Activated T-helper 1 cell treated with anti-CD3 and anti-CD28 coated beads, Interleukin-12 subunit alpha, Interleukin-12 subunit beta, Interleukin-2, Interleukin-4 antibody, amounts not matched to agents 30 ng/mL and 10 ng/mL and 1 ng/mL, durations not matched to agents 14 hours and 24 hours and 36 hours (primary cell): ENCODE measurements around the gene BBC3. TPM values are rescaled to one million over a fixed set of nuclear protein-coding genes. Genes with fewer than 3 reads are reported as not detected.
"Not testable (repeated sequence)": the region's sequence is repeated elsewhere in the genome, so short reads cannot be mapped to it uniquely, and the experiment has no call there.

Experiments
- DNase-seq: peaks from one replicate; pipeline ENCODE4 v3.0.0; 2021; ENCODE audit warnings: low spot score
- H3K27ac Mint-ChIP-seq: one replicate; pipeline ENCODE4 v1.8.0; 2021; ENCODE audit warnings: mild to moderate bottlenecking, mixed read lengths
- H3K27me3 Mint-ChIP-seq: one replicate; pipeline ENCODE4 v1.8.0; 2022; ENCODE audit warnings: mild to moderate bottlenecking, moderate library complexity, mixed read lengths; ENCODE audit not compliant: insufficient read depth
- H3K36me3 Mint-ChIP-seq: one replicate; pipeline ENCODE4 v1.8.0; 2021; ENCODE audit warnings: low read depth, mixed read lengths
- H3K4me1 Mint-ChIP-seq: one replicate; pipeline ENCODE4 v1.8.0; 2021; ENCODE audit warnings: low read depth, mixed read lengths
- H3K4me3 Mint-ChIP-seq: one replicate; pipeline ENCODE4 v1.8.0; 2021; ENCODE audit warnings: mild to moderate bottlenecking, moderate library complexity, mixed read lengths
- H3K9me3 Mint-ChIP-seq: one replicate; pipeline ENCODE4 v1.8.0; 2021; ENCODE audit warnings: mixed read lengths
- intact Hi-C: fragments of 100-400 bp; cut with micrococcal nuclease; formaldehyde crosslinking; loops from one replicate; pipeline ENCODE4 v1.15.1; 2024
- total RNA-seq: library from RNA; stranded (reverse); gene quantifications from 2 replicates; pipeline ENCODE4 v1.2.3, GENCODE V29; 2022

The BBC3 gene
- total RNA-seq, 1 donor from 2014 or later, result 13.8 TPM

GRCh38 chr19:47268028-47268427 is 37.0 kb upstream of the BBC3 start:
- H3K27ac Mint-ChIP-seq, result no peak overlapping the region
- H3K4me3 Mint-ChIP-seq, result no peak overlapping the region
- no peaks in the 10 kb centered on the region for H3K9me3 Mint-ChIP-seq
- H3K36me3 Mint-ChIP-seq, result peaks cover 32% of the 10 kb centered on the region
- no peak for DNase-seq
- no peaks in the 10 kb centered on the region for H3K27me3 Mint-ChIP-seq
- intact Hi-C loops, result no loop called here
- peaks cover 8% of the 10 kb centered on the region for H3K4me1 Mint-ChIP-seq

DNA sequence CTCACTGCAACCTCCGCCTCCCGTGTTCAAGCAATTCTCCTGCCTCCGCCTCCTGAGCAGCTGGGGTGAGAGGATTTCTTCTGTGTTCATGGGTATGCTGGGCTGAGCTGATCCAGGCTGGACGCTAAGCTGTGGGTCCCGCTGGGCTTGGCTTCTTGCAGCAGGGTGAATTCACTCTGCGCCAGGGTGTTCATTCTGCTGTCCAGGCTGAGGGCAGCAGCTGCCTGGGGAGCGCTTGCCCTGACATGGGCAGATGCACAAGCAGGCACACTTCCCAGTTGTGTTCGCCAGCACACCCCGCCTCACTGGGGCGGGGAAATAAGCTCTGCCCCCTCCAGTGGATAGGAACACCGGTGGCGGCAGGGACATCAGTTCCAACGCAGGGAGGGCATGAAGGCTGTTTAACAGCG is 36.4 kb upstream of the BBC3 start:
- no peaks in the 10 kb centered on the region for H3K27me3 Mint-ChIP-seq
- H3K4me3 Mint-ChIP-seq, result no peak overlapping the region
- no peak overlapping the region for H3K27ac Mint-ChIP-seq
- intact Hi-C loops, result no loop called here
- peaks cover 31% of the 10 kb centered on the region for H3K36me3 Mint-ChIP-seq
- peaks cover 2% of the 10 kb centered on the region for H3K4me1 Mint-ChIP-seq
- H3K9me3 Mint-ChIP-seq, result no peaks in the 10 kb centered on the region
- no peak for DNase-seq

DNA sequence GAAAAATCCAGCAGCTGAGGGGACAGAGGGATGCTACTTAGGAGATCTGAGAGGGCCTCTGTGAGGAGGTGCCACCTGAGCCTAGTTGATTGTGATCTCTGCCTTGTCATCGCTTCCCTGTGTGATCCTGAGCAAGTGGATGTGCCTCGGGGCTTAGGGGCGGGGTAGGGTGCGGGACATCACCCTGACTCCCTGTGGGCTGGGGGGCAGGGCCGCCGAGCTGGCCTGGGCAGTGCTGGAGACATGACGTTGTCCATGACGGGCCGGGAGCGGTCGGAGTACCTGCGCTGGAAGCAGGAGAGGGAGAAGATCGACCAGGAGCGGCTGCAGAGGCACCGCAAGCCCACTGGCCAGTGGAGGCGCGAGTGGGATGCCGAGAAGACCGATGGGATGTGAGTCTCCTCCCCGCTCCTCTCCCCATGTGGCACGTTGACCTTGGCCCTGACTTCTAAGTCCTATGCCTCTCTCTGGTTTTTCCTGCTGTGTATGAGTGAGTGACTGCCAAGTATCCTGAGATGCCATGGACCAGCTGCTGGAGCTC is 35.5 kb upstream of the BBC3 start:
- no peaks in the 10 kb centered on the region for H3K9me3 Mint-ChIP-seq
- H3K27ac Mint-ChIP-seq, result no peak overlapping the region
- H3K36me3 Mint-ChIP-seq, result peaks cover 34% of the 10 kb centered on the region
- H3K27me3 Mint-ChIP-seq, result no peaks in the 10 kb centered on the region
- no peak overlapping the region for H3K4me3 Mint-ChIP-seq
- no peaks in the 10 kb centered on the region for H3K4me1 Mint-ChIP-seq
- no peak for DNase-seq
- intact Hi-C loops, result no loop called here

DNA sequence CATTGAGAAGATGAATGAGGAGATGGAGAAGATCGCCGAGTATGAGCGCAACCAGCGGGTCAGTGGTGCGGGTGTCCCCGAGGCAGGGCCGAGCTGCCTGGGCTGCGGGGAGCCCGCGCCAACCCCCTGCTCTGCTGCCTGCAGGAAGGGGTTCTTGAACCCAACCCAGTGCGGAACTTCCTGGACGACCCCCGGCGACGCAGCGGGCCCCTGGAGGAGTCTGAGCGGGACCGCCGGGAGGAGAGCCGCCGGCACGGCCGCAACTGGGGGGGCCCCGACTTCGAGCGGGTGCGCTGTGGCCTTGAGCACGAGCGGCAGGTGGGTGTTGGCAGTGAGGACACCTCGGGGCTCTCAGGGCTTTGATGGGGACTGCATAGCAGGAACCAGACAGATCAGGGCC is 33.6 kb upstream of the BBC3 start:
- Mint-ChIP-seq H3K27me3 (no peaks in the 10 kb centered on the region), H3K4me1 (peaks cover 6% of the 10 kb centered on the region), H3K9me3 (no peaks in the 10 kb centered on the region), H3K4me3 (no peak overlapping the region), H3K27ac (no peak overlapping the region), H3K36me3 (peaks cover 38% of the 10 kb centered on the region)
- DNase-seq, result no peak
- intact Hi-C loops, result no loop called here

DNA sequence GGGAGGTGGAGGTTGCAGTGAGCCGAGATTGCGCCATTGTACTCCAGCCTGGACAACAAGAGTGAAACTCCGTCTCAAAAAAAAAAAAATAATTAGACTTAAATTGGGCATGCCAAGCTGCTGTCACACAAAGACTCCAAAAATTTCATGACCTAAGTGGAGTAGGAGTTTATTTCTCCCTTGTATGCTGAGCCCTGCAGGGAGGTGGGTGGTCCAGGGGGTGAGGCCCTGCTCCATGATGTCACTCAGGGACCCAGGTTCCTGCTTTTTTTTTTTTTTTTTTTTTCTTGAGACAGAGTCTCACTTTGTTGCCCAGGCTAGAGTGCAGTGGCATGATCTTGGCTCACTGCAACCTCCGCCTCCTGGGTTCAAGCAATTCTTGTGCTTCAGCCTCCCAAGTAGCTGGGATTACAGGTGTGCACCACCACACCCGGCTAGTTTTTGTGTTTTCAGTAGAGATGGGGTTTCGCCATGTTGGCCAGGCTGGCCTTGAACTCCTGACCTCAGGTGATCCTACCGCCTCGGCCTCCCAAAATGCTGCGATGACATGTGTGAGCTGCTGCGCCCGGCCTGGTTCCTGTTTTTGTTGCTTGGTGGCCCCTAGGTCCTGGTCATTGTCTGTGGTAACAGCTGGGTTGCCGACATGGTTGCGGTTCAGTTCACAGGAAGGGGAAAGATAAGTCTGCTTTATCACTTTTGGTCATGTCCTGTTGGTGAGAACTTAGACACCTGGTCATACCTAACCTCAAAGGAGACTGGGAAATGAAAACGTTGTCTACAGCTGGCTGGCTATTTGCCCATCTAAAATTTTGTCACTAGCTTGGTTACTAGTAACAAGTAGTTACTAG is 31.2 kb upstream of the BBC3 start:
- H3K27ac Mint-ChIP-seq, result not testable (repeated sequence)

DNA sequence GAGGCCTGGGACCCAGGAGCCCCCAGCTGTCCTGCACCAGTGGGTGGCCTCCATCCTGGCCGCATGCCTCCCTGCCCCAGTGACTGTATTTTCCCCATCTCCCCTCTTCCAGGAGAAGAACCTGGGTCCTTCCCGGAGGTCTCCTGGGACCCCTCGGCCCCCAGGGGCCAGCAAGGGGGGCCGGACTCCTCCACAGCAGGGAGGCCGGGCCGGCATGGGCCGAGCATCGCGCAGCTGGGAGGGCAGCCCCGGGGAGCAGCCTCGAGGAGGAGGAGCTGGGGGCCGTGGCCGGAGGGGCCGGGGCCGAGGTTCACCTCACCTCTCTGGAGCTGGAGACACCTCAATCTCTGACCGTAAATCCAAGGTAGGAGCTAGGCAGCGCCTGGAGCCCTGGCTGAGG is 29.5 kb upstream of the BBC3 start:
- H3K27me3 Mint-ChIP-seq, result peaks cover 2% of the 10 kb centered on the region
- peak overlapping the region; percentile 38 for H3K27ac Mint-ChIP-seq
- H3K36me3 Mint-ChIP-seq, result peaks cover 42% of the 10 kb centered on the region
- H3K4me1 Mint-ChIP-seq, result peaks cover 31% of the 10 kb centered on the region
- H3K9me3 Mint-ChIP-seq, result no peaks in the 10 kb centered on the region
- DNase-seq, result no peak
- intact Hi-C loops, result no loop called here
- H3K4me3 Mint-ChIP-seq, result no peak overlapping the region

More for the DNA sequence above, 31.2 kb upstream of the BBC3 start:
- peaks cover 30% of the 10 kb centered on the region for H3K4me1 Mint-ChIP-seq
- intact Hi-C loops, H3K27me3 Mint-ChIP-seq, DNase-seq, H3K4me3 Mint-ChIP-seq, H3K9me3 Mint-ChIP-seq: not testable (repeated sequence)
- peaks cover 47% of the 10 kb centered on the region for H3K36me3 Mint-ChIP-seq

DNA sequence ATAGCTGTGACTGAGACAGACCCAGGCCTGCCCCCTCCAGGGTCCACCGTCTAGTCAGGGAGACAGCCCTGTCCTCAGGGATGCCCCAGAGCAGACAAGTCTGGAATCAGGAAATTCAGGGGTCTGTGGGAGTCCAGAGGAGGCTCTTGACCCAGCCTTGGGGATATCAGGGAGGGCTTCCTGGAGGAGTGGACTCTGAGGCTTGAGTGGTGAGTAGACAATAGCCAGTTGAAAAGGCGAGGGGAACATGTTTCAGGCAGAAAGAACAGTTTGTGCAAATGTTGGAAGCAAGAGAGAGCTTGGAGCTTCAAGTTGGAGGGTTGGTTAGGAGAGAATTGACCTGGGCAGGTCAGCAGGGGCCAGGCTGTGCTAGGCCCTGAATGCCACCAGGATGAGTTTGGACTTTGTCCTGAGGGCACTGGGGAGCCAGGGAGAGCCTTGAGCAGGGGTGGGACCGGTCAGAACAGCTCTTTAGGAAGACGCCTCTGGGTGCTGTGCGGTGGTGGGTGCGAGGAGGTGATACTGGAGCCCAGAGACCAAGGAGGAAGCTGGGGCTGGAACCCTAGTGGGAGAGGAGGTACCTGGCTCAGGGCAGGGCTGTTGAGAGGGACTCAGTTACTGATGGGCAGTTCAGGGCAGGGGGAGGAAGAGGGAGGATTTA is 28.0 kb upstream of the BBC3 start:
- H3K4me3 Mint-ChIP-seq, result peak overlapping the region; percentile 56
- no peak for DNase-seq
- peaks cover 35% of the 10 kb centered on the region for H3K36me3 Mint-ChIP-seq
- H3K27ac Mint-ChIP-seq, result peak overlapping the region; percentile 47
- intact Hi-C loops, result no loop called here
- H3K9me3 Mint-ChIP-seq, result no peaks in the 10 kb centered on the region
- peaks cover 2% of the 10 kb centered on the region for H3K27me3 Mint-ChIP-seq
- H3K4me1 Mint-ChIP-seq, result peaks cover 31% of the 10 kb centered on the region

- H3K4me3 Mint-ChIP-seq, result peak overlapping the region; percentile 56
- H3K4me1 Mint-ChIP-seq, result peaks cover 31% of the 10 kb centered on the region
- DNase-seq, result no peak
- H3K9me3 Mint-ChIP-seq, result no peaks in the 10 kb centered on the region
- intact Hi-C loops, result no loop called here
- H3K27ac Mint-ChIP-seq, result peak overlapping the region; percentile 47
- peaks cover 2% of the 10 kb centered on the region for H3K27me3 Mint-ChIP-seq
- H3K36me3 Mint-ChIP-seq, result peaks cover 35% of the 10 kb centered on the region
Measured at GRCh38 chr19:47258434-47258833, 27.4 kb upstream of the BBC3 start.

GRCh38 chr19:47257411-47258169 is 26.6 kb upstream of the BBC3 start:
- intact Hi-C loops, result loop anchor here (1.0 to 2.0 kb wide), 8 partner anchors 17 to 623 kb away; partner anchors contain the start of genes BBC3, DACT3, DHX34 and INAFM1
- H3K27ac Mint-ChIP-seq, result peak overlapping the region; percentile 95
- peaks cover 31% of the 10 kb centered on the region for H3K4me1 Mint-ChIP-seq
- H3K4me3 Mint-ChIP-seq, result peak overlapping the region; percentile 86
- no peaks in the 10 kb centered on the region for H3K9me3 Mint-ChIP-seq
- H3K27me3 Mint-ChIP-seq, result peaks cover 2% of the 10 kb centered on the region
- no peak for DNase-seq
- peaks cover 35% of the 10 kb centered on the region for H3K36me3 Mint-ChIP-seq

- no peaks in the 10 kb centered on the region for H3K9me3 Mint-ChIP-seq
- peak overlapping the region; percentile 86 for H3K4me3 Mint-ChIP-seq
- peaks cover 2% of the 10 kb centered on the region for H3K27me3 Mint-ChIP-seq
- intact Hi-C loops, result loop anchor here (1.0 to 2.0 kb wide), 10 partner anchors 13 to 623 kb away; partner anchors contain the start of genes BBC3, DACT3, DHX34 and INAFM1
- peaks cover 31% of the 10 kb centered on the region for H3K4me1 Mint-ChIP-seq
- peak; percentile 99 for DNase-seq
- peaks cover 30% of the 10 kb centered on the region for H3K36me3 Mint-ChIP-seq
- H3K27ac Mint-ChIP-seq, result peak overlapping the region; percentile 95
Measured at GRCh38 chr19:47256693-47257410, 25.9 kb upstream of the BBC3 start.

DNA sequence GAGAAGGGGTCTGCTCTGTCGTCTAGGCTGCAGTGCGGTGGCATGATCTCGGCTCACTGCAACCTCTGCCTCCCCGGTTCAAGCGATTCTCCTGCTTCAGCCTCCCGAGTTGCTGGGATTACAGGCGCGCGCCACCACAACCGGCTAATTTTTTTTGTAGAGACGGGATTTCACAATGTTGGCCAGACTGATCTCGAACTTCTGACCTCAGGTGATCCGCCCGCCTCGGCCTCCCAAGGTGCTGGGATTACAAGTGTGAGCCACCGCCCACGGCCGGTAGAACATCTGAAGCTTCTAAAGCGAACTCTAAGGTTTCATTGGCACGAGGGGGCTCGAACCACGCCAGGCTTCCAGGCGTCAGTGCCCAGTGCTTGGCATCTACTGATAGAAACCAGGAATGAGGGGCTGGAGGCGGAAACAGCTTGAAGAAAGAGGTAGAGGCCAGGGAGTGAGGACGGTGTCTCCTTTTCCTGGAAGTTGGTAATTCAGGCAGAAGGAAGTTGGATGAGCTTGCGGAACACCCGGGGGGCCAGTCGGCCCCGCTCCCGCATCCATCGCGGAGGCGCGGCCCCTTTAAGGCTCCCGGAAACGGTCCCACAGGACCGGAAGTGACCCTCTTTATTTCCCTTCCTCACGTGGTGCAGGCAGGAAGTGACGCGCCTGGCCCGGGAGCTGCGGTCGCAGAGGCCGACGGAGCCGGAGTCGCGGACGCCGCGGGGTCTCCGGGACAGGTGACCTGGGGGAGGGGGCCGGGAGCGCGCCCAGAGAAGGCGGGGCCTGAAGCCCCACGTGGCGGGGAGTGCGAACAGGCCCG is 25.1 kb upstream of the BBC3 start, which contains the start of gene CCDC9:
Gene CCDC9, plus strand, starts transcription at position 647 of the 814 bp plus-strand sequence. CDS start 1,876 bp downstream, outside the sequence.
- peak within 1 kb of the TSS; percentile 86 for H3K4me3 Mint-ChIP-seq

More for the DNA sequence above, 25.1 kb upstream of the BBC3 start, which contains the start of gene CCDC9:
- H3K4me1 Mint-ChIP-seq, result peaks cover 31% of the 10 kb centered on the region
- peak within 1 kb of the TSS; percentile 95 for H3K27ac Mint-ChIP-seq
- peaks cover 2% of the 10 kb centered on the region for H3K27me3 Mint-ChIP-seq
- intact Hi-C loops, result loop anchor here (1.0 to 2.0 kb wide), 4 partner anchors 12 to 595 kb away; partner anchors contain the start of genes DACT3 and ZC3H4
- no peaks in the 10 kb centered on the region for H3K9me3 Mint-ChIP-seq
- peak; percentile 93 for DNase-seq
- H3K36me3 Mint-ChIP-seq, result peaks cover 29% of the 10 kb centered on the region
